Thyroid gland (tissue), 4 donors: ENCODE results near the gene MTF2. TPM values are rescaled to one million over a fixed set of nuclear protein-coding genes. Genes with fewer than 3 reads are reported as not detected.
"Not testable (repeated sequence)": the region's sequence is repeated elsewhere in the genome, so short reads cannot be mapped to it uniquely, and the experiment has no call there.

Source experiments
- DNase-seq, 2 donors: peaks; one replicate each; pipeline ENCODE4 v3.0.0-alpha.2; 2019
- H3K27ac ChIP-seq, 3 donors: fragments of 200-600 bp; sonication (generic); 1 replicate in 2 of 3; 2 replicates in 1 of 3; pipeline ENCODE4 v1.5.1; 2016 to 2019; ENCODE audit warnings: mild to moderate bottlenecking in 1 of 3, moderate library complexity in 1 of 3
- H3K27me3 ChIP-seq: fragments of 200-600 bp; sonication (generic); one replicate; pipeline ENCODE4 v1.5.1; 2019
- H3K36me3 ChIP-seq, 2 donors: fragments of 200-600 bp; sonication (generic); one replicate each; pipeline ENCODE4 v1.5.1; 2016 to 2019
- H3K4me1 ChIP-seq, 2 donors: fragments of 200-600 bp; sonication (generic); one replicate each; pipeline ENCODE4 v1.5.1; 2017 to 2019
- H3K4me3 ChIP-seq, 3 donors: fragments of 200-600 bp; sonication (generic); replicated peaks in 1 of 3; 1 replicate in 2 of 3; 2 replicates in 1 of 3; pipeline ENCODE4 v1.5.1; 2016; ENCODE audit warnings: mild to moderate bottlenecking in 1 of 3
- H3K9me3 ChIP-seq: fragments of 200-600 bp; sonication (generic); one replicate; pipeline ENCODE4 v1.5.1; 2017
- POLR2A ChIP-seq, 2 donors: fragments of 450-650 bp; IDR thresholded peaks; one replicate each; pipeline ENCODE4 v1.6.1; 2017; ENCODE audit warnings: antibody characterized with exemption in 2 of 2, mild to moderate bottlenecking in 2 of 2, moderate library complexity in 1 of 2
- WGBS, 2 donors: methylation state at CpG; one replicate each; pipeline ENCODE4 v1.1.5; 2017; 5-methylcytosine and 5-hydroxymethylcytosine counted together
- intact Hi-C: fragments of 100-400 bp; cut with DNase I; formaldehyde crosslinking; loops from one replicate; pipeline ENCODE4 v1.15.1; 2023
- total RNA-seq, 4 donors: library from RNA; depleted of rRNA; stranded (reverse); fragments of >200 nt; gene quantifications; one replicate each; pipeline ENCODE4 v1.2.3, GENCODE V29; 2016
- TF ChIP-seq, protein P1 (sequence below), 6 experiments: fragments of 200-600 bp in 3 of 6; fragments of 450-650 bp in 3 of 6; sonication (generic) in 3 of 6; IDR thresholded peaks; one replicate each; pipeline ENCODE4 v1.5.1; 2016 to 2019; ENCODE audit warnings: antibody characterized with exemption in 6 of 6, mild to moderate bottlenecking in 2 of 6, inconsistent platforms in 1 of 6, moderate library complexity in 1 of 6

MTF2 gene
- total RNA-seq, 4 donors from 2014 or later, result 29.2 to 59.8 (median 35.0) TPM

DNA sequence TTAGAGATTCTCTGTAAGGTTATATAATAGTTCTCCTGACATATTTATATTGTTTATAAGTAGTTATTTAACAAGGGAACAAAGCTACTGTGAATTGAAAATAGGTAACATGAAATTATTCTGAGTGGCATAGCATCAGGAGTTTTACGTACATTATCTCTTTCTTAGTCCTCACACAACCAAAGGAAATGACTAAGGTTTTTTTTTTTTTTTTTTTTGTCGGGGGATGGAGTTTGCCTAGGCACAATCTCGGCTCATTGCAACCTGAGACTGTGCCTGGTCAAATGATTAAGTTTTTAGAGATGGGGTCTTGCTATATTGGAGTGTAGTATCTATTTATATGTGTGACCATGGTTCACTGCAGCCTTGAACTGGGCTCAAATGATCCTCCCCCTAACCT is 76.3 kb downstream of the MTF2 start:
- WGBS, 2 donors, result 78 to 85% methylated on average over 3 of the region's 3 CpGs
- peaks cover 16 to 17% of the 10 kb centered on the region in 2 donors for H3K36me3 ChIP-seq
- no peaks in the 10 kb centered on the region for H3K27me3 ChIP-seq
- no peaks in the 10 kb centered on the region for H3K9me3 ChIP-seq
- intact Hi-C loops, result no loop called here
- no peak for TF ChIP-seq POLR2A (IDR thresholded peaks at IDR 0.05)
- TF ChIP-seq, protein P1, sequence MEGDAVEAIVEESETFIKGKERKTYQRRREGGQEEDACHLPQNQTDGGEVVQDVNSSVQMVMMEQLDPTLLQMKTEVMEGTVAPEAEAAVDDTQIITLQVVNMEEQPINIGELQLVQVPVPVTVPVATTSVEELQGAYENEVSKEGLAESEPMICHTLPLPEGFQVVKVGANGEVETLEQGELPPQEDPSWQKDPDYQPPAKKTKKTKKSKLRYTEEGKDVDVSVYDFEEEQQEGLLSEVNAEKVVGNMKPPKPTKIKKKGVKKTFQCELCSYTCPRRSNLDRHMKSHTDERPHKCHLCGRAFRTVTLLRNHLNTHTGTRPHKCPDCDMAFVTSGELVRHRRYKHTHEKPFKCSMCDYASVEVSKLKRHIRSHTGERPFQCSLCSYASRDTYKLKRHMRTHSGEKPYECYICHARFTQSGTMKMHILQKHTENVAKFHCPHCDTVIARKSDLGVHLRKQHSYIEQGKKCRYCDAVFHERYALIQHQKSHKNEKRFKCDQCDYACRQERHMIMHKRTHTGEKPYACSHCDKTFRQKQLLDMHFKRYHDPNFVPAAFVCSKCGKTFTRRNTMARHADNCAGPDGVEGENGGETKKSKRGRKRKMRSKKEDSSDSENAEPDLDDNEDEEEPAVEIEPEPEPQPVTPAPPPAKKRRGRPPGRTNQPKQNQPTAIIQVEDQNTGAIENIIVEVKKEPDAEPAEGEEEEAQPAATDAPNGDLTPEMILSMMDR (IDR thresholded peaks at IDR 0.05), result no peak
- no peaks in the 10 kb centered on the region for H3K4me1 ChIP-seq
- no peak for DNase-seq
- no peak overlapping the region for H3K27ac ChIP-seq
- H3K4me3 ChIP-seq, result no peak overlapping the region

DNA sequence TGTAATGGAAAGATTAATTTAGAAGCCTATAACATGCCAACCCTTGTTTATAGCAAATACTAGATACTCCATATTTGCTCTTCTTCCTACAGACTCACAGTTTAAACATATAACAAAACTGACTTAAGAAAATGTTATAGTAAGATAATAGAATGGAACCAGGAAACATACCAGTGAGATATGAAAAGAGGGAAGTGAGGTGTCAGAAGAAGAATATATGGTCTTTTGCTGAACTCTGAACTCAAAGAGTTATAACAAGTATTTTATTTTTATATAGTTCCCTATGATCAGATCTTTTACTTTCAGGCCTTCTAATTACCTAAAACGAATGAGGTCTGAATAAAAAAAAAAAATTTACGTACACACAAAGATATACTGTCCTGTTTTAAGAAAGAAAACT is 80.3 kb downstream of the MTF2 start:
- no peaks in the 10 kb centered on the region for H3K9me3 ChIP-seq
- peaks cover 14 to 17% of the 10 kb centered on the region in 2 donors for H3K36me3 ChIP-seq
- no peak overlapping the region for H3K4me3 ChIP-seq
- H3K4me1 ChIP-seq, result no peaks in the 10 kb centered on the region
- DNase-seq, result no peak
- 89 to 90% methylated on average over 2 of the region's 2 CpGs for WGBS, 2 donors
- no peak overlapping the region for H3K27ac ChIP-seq
- intact Hi-C loops, result no loop called here
- H3K27me3 ChIP-seq, result no peaks in the 10 kb centered on the region
- TF ChIP-seq, protein P1 (IDR thresholded peaks at IDR 0.05), result no peak
- no peak for TF ChIP-seq POLR2A (IDR thresholded peaks at IDR 0.05)

DNA sequence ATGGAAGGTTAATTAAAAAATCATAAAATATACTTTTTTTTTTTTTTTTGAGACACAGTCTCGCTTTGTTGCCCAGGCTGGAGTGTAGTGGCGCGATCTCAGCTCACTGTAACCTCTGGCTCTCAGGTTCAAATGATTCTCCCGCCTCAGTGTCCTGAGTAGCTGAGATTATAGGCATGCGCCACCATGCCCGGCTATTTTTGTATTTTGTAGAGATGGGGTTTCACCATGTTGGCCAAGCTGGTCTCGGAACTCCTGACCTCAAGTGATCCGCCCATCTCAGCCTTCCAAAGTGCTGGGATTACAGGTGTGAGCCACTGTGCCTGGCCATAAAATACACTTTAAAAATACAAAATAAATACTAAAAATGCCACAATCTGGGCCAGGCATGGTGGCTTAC is 84.2 kb downstream of the MTF2 start:
- H3K4me3 ChIP-seq, intact Hi-C loops, H3K27ac ChIP-seq, DNase-seq, H3K4me1 ChIP-seq, H3K9me3 ChIP-seq, H3K36me3 ChIP-seq, H3K27me3 ChIP-seq: not testable (repeated sequence)
- WGBS, 2 donors, result 92 to 94% methylated on average over 8 of the region's 8 CpGs

DNA sequence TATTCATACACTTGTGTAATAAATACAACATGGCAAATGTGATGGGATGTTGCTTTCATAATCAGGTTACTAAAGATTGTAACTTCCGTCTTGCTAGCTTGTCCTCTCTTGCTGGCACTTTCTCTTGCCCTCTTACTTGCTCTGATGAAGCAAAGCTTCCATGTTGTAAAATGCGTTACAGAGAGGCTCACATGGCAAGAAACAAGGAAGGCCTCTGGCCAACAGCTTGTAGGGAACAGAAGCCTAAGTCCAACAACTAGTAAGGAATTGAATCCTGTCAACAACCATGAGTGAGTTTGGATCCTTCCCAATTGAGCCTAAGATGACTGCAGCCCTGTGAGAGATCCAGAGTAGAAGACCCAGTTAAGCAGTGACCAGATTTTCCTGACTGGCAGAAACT is 85.7 kb downstream of the MTF2 start:
- H3K4me3 ChIP-seq, result no peak overlapping the region
- H3K4me1 ChIP-seq, result no peaks in the 10 kb centered on the region
- no peak overlapping the region for H3K27ac ChIP-seq
- WGBS, 2 donors, result 92 to 98% methylated on average over 2 of the region's 2 CpGs
- no peaks in the 10 kb centered on the region for H3K27me3 ChIP-seq
- intact Hi-C loops, result no loop called here
- DNase-seq, result no peak
- H3K36me3 ChIP-seq, result no peaks in the 10 kb centered on the region
- H3K9me3 ChIP-seq, result no peaks in the 10 kb centered on the region
- TF ChIP-seq, protein P1 (IDR thresholded peaks at IDR 0.05), result no peak
- TF ChIP-seq POLR2A (IDR thresholded peaks at IDR 0.05), result no peak

DNA sequence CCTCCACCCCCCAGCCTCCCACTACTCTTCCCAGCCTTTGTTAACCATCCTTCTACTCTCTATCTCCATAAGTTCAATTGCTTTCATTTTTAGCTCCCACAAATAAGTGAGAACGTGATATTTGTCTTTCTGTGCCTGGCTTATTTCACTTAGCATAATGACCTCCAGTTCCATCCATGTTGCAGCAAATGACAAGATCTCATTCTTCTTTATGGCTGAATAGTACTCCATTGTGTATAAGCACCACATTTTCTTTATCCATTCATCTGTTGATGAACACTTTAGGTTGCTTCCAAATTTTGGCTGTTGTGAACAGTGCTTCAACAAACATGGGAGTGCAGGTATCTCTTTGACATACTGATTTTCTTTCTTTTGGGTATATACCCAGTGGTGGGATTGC is 86.8 kb downstream of the MTF2 start:
- H3K4me1 ChIP-seq, H3K27ac ChIP-seq, DNase-seq, H3K27me3 ChIP-seq, H3K9me3 ChIP-seq, intact Hi-C loops, H3K36me3 ChIP-seq, H3K4me3 ChIP-seq: not testable (repeated sequence)
- 95 to 96% methylated on average over 1 of the region's 1 CpG for WGBS, 2 donors

DNA sequence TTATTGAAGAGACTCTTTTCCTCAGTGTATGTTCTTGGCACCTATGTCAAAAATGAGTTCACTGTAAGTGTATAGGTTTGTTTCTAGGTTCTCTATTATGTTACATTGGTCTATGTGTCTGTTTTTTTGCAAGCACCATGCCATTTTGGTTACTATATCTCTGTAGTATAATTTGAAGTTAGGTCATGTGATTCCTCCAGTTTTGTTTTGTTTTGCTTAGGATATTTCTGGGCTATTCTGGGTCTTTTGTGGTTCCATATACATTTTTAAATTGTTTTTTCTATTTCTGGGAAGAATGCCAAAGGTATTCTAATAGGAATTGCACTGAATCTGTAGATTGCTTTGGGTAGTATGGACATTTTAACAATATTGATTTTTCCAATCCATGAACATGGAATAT is 87.9 kb downstream of the MTF2 start:
- H3K27ac ChIP-seq, result no peak overlapping the region
- no peaks in the 10 kb centered on the region for H3K27me3 ChIP-seq
- no peak overlapping the region for H3K4me3 ChIP-seq
- intact Hi-C loops, result no loop called here
- H3K36me3 ChIP-seq, result no peaks in the 10 kb centered on the region
- H3K9me3 ChIP-seq, result no peaks in the 10 kb centered on the region
- no peak for DNase-seq
- TF ChIP-seq POLR2A (IDR thresholded peaks at IDR 0.05), result no peak
- TF ChIP-seq, protein P1 (IDR thresholded peaks at IDR 0.05), result no peak
- H3K4me1 ChIP-seq, result peaks cover 0 to 6% of the 10 kb centered on the region in 2 donors

DNA sequence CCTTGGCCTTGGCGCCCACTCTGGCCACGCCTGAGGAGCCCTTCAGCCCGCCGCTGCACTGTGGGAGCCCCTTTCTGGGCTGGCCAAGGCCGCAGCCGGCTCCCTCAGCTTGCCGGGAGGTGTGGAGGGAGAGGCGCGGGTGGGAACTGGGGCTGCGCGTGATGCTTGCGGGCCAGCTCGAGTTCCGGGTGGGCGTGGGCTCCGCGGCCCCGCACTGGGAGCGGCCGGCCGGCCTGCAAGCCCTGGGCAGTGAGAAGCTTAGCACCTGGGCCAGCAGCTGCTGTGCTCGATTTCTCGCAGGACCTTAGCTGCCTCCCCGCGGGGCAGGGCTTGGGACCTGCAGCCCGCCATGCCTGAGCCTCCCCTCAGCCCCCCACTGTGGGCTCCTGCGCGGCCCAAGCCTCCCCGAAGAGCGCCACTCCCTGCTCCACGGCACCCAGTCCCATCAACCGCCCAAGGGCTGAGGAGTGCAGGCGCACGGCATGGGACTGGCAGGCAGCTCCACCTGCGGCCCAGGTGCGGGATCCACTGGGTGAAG is 91.1 kb downstream of the MTF2 start:
- H3K4me1 ChIP-seq, DNase-seq, H3K4me3 ChIP-seq, H3K9me3 ChIP-seq, H3K27ac ChIP-seq, H3K27me3 ChIP-seq, H3K36me3 ChIP-seq, intact Hi-C loops: not testable (repeated sequence)
- whole genome bisulfite sequencing, 2 donors, result 98% methylated on average over 27 to 31 of the region's 36 CpGs
